HL-60 (cell line): ENCODE data around the gene PTPRO.

Experiments used
- DNase-seq, 2 experiments: peaks; one replicate each; pipeline ENCODE4 v3.0.0-alpha.2; 2010 to 2020; ENCODE audit warnings: low read depth in 1 of 2, low spot score in 1 of 2
- H3K27ac ChIP-seq: fragments of 250-450 bp; sonication (Bioruptor Pico); replicated peaks from 2 replicates; pipeline ENCODE4 v1.5.1; 2020; ENCODE audit warnings: mild to moderate bottlenecking, moderate library complexity
- H3K27me3 ChIP-seq: fragments of 250-450 bp; sonication (Bioruptor Pico); 2 replicates; pipeline ENCODE4 v1.5.1; 2021; ENCODE audit warnings: mild to moderate bottlenecking, moderate library complexity; ENCODE audit not compliant: insufficient read depth, poor library complexity, severe bottlenecking
- H3K4me3 ChIP-seq: replicated peaks from 2 replicates; pipeline ENCODE4 v1.5.1; 2011; ENCODE audit warnings: mild to moderate bottlenecking, control low read depth, low read length; ENCODE audit not compliant: insufficient read depth
- GABPA ChIP-seq: IDR thresholded peaks from 2 replicates; pipeline ENCODE4 v1.6.1; 2012; ENCODE audit warnings: low read depth
- POLR2AphosphoS5 ChIP-seq: IDR thresholded peaks from 2 replicates; pipeline ENCODE4 v1.6.1; 2012; ENCODE audit warnings: low read depth
- SPI1 ChIP-seq: IDR thresholded peaks from 2 replicates; pipeline ENCODE4 v1.6.1; 2012; ENCODE audit warnings: low read depth, mild to moderate bottlenecking, borderline replicate concordance
- TF ChIP-seq, protein P1 (sequence below): IDR thresholded peaks from one replicate; pipeline ENCODE4 v1.5.1; 2011; ENCODE audit warnings: low read length, control low read depth, inconsistent platforms; ENCODE audit not compliant: insufficient read depth
- TF ChIP-seq, protein P2 (sequence below): IDR thresholded peaks from 2 replicates; pipeline ENCODE4 v1.6.1; 2012; ENCODE audit warnings: low read depth; ENCODE audit not compliant: insufficient replicate concordance

The PTPRO gene

DNA sequence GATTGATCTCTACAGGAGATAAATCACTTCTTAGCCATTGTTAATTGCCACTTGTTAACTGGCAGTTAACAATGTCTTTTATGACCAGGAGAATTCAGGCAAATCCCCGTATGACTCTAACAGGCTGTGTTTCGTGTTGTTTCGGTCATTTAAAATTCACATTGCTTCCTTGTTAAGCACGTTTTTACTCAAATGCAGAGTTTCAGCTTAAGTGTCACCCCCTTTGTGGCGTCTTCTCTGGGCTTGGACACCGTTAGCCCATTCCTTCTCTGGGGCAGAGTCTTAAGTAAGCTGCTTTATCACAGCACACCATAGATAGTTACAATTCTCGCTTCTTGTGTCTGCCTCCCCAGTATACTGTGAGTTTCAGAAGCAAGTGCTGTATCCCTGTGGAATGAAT is 261.5 kb downstream of the PTPRO start:
- no peak overlapping the region for H3K27ac ChIP-seq
- no peak for TF ChIP-seq SPI1
- TF ChIP-seq, protein P1, sequence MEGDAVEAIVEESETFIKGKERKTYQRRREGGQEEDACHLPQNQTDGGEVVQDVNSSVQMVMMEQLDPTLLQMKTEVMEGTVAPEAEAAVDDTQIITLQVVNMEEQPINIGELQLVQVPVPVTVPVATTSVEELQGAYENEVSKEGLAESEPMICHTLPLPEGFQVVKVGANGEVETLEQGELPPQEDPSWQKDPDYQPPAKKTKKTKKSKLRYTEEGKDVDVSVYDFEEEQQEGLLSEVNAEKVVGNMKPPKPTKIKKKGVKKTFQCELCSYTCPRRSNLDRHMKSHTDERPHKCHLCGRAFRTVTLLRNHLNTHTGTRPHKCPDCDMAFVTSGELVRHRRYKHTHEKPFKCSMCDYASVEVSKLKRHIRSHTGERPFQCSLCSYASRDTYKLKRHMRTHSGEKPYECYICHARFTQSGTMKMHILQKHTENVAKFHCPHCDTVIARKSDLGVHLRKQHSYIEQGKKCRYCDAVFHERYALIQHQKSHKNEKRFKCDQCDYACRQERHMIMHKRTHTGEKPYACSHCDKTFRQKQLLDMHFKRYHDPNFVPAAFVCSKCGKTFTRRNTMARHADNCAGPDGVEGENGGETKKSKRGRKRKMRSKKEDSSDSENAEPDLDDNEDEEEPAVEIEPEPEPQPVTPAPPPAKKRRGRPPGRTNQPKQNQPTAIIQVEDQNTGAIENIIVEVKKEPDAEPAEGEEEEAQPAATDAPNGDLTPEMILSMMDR, result no peak
- no peak overlapping the region for H3K4me3 ChIP-seq
- DNase-seq, result no peak
- H3K27me3 ChIP-seq, result peaks cover 5% of the 10 kb centered on the region

DNA sequence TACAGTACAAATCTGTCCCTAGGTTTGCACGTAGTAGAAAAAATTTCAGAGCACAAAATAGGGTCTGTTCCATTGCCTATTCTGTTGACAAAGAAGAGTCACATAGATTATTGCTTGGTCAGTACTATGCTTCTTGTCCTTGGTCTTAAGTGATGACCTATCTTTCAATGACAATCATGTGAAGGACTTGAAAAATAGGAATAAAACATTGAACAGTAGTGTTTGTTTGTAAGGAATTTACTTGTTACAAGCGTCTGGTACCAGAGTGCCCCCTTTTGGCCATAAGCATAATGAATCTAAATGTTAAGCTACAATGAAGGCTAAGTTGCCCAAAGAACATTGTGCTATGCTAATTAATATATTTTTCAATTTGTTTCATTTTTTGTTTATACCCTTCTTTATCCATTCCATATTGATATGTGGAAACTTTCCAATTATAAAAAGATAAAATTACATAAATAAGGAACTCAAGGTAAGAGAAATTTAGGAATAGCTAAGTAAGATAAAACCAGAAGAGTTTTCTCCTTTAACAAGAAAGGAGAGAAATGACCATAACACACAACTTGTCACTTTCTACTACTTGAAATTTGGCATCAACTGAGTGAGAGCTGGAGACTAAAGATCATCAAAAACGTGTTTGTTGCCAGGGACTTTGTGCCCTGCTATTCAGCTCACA is 262.2 kb downstream of the PTPRO start:
- Histone ChIP-seq H3K27me3 (peaks cover 5% of the 10 kb centered on the region), H3K27ac (no peak overlapping the region), H3K4me3 (no peak overlapping the region)
- TF ChIP-seq, protein P2, sequence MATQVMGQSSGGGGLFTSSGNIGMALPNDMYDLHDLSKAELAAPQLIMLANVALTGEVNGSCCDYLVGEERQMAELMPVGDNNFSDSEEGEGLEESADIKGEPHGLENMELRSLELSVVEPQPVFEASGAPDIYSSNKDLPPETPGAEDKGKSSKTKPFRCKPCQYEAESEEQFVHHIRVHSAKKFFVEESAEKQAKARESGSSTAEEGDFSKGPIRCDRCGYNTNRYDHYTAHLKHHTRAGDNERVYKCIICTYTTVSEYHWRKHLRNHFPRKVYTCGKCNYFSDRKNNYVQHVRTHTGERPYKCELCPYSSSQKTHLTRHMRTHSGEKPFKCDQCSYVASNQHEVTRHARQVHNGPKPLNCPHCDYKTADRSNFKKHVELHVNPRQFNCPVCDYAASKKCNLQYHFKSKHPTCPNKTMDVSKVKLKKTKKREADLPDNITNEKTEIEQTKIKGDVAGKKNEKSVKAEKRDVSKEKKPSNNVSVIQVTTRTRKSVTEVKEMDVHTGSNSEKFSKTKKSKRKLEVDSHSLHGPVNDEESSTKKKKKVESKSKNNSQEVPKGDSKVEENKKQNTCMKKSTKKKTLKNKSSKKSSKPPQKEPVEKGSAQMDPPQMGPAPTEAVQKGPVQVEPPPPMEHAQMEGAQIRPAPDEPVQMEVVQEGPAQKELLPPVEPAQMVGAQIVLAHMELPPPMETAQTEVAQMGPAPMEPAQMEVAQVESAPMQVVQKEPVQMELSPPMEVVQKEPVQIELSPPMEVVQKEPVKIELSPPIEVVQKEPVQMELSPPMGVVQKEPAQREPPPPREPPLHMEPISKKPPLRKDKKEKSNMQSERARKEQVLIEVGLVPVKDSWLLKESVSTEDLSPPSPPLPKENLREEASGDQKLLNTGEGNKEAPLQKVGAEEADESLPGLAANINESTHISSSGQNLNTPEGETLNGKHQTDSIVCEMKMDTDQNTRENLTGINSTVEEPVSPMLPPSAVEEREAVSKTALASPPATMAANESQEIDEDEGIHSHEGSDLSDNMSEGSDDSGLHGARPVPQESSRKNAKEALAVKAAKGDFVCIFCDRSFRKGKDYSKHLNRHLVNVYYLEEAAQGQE, result no peak
- TF ChIP-seq, protein P1, result peak; percentile 55
- DNase-seq, result peak in 1 of 2 experiments; percentile 31

DNA sequence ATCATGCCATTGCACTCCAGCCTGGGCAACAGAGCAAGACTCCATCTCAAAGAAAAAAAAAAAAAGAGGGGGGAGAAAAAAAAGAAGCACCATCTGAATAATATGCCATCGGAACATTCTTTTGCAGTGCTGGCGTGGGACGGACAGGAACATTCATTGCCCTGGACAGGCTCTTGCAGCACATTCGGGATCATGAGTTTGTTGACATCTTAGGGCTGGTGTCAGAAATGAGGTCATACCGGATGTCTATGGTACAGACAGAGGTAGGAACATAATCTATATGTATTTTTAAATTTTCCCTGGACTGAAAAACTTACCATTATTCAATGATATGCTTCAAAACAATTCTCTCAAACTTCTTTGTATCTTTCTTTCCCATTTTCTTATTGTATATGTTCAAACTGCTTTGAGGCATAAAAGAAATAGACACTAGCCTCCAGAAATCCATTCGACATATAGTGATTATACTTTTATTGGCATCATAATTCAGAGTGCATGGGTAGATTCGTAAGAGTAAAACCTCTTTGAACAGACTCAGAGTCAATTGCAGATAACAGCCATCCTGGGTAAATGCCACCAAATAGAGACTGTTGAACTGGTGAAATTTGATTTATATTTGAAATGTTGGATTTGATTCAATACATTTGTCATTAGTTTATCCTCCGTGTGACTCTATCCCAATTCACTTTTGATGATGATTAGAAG is 267.2 kb downstream of the PTPRO start:
- peaks cover 7% of the 10 kb centered on the region for H3K27me3 ChIP-seq
- DNase-seq, result no peak
- H3K4me3 ChIP-seq, result no peak overlapping the region
- no peak overlapping the region for H3K27ac ChIP-seq
- TF ChIP-seq POLR2AphosphoS5, result no peak
- TF ChIP-seq, protein P2, result no peak
- TF ChIP-seq, protein P1, result no peak
- TF ChIP-seq SPI1, result no peak
- no peak for TF ChIP-seq GABPA
